ENCODE data around the gene RPS5.
"Not testable (repeated sequence)": the region's sequence is repeated elsewhere in the genome, so short reads cannot be mapped to it uniquely, and the experiment has no call there.

DNA sequence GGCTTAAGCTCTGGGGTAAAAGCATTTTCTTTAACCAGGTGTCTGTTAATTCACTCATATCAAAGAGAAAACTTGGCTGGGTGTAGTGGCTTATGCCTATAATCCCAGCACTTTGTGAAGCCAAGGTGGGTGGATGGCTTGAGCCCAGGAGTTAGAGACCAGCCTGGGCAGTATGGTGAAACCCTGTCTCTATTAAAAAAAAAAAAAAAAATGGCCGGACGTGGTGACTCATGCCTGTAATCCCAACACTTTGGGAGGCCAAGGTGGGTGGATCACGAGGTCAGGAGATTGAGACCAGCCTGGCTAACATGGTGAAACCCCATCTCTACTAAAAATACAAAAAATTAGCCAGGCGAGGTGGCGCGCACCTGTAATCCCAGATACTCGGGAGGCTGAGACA, 10.3 kb upstream of the RPS5 start:
- not testable (repeated sequence) for TF ChIP-seq CTCF, EZH2 (IDR thresholded peaks at IDR 0.05)
